Motor neuron (in vitro differentiated cells): Measurements from ENCODE around the gene CYP21A2. TPM values are rescaled to one million over a fixed set of nuclear protein-coding genes. Genes with fewer than 3 reads are reported as not detected.

Source experiments
- ATAC-seq, 8 experiments: fragments of 200-7000 bp; cut with Tn5 transposase; replicated peaks in 6 of 8; 2 replicates each; pipeline ENCODE4 v1.8.0; 2021; ENCODE audit warnings: mild to moderate bottlenecking in 8 of 8, moderate library complexity in 8 of 8
- H3K27ac ChIP-seq, 2 donors: fragments of 250-450 bp; sonication (Bioruptor Pico); 2 replicates each; pipeline ENCODE4 v1.9.0; 2021; ENCODE audit warnings: antibody characterized with exemption in 2 of 2, mild to moderate bottlenecking in 2 of 2, moderate library complexity in 1 of 2
- H3K4me1 ChIP-seq, 2 donors: fragments of 250-450 bp; sonication (Bioruptor Pico); replicated peaks in 1 of 2; 2 replicates each; pipeline ENCODE4 v1.6.1; 2021; ENCODE audit warnings: antibody characterized with exemption in 2 of 2, mild to moderate bottlenecking in 2 of 2, moderate library complexity in 1 of 2
- H3K4me3 ChIP-seq, 5 donors: fragments of 250-450 bp; sonication (Bioruptor Pico); 2 replicates each; pipeline ENCODE4 v1.9.0; 2021; ENCODE audit warnings: antibody characterized with exemption in 5 of 5, mild to moderate bottlenecking in 5 of 5, moderate library complexity in 4 of 5
- WGBS, 10 experiments: fragments of 450-650 bp; shearing (Covaris generic); methylation state at CpG; one replicate each; pipeline ENCODE4 v1.0.0; 2022; 5-methylcytosine and 5-hydroxymethylcytosine counted together
- in situ Hi-C, 9 experiments: fragments of 400-800 bp; cut with MboI; loops; one replicate each; pipeline ENCODE4 v1.15.0; 2021; ENCODE audit warnings: low sequenced_read_pairs in 9 of 9, low pct_unique_long_range_greater_than_20kb in 2 of 9; ENCODE audit not compliant: unreplicated experiment in 9 of 9
- total RNA-seq, 8 experiments: library from RNA; unstranded; fragments of 300-600 nt; gene quantifications; 2 replicates each; pipeline versions ENCODE4 v1.2.3 to v1.2.4, GENCODE V29; 2022

The CYP21A2 gene
- total RNA-seq, 8 experiments from 2014 or later, result 0.16 to 8.7 (median 0.77) TPM

DNA sequence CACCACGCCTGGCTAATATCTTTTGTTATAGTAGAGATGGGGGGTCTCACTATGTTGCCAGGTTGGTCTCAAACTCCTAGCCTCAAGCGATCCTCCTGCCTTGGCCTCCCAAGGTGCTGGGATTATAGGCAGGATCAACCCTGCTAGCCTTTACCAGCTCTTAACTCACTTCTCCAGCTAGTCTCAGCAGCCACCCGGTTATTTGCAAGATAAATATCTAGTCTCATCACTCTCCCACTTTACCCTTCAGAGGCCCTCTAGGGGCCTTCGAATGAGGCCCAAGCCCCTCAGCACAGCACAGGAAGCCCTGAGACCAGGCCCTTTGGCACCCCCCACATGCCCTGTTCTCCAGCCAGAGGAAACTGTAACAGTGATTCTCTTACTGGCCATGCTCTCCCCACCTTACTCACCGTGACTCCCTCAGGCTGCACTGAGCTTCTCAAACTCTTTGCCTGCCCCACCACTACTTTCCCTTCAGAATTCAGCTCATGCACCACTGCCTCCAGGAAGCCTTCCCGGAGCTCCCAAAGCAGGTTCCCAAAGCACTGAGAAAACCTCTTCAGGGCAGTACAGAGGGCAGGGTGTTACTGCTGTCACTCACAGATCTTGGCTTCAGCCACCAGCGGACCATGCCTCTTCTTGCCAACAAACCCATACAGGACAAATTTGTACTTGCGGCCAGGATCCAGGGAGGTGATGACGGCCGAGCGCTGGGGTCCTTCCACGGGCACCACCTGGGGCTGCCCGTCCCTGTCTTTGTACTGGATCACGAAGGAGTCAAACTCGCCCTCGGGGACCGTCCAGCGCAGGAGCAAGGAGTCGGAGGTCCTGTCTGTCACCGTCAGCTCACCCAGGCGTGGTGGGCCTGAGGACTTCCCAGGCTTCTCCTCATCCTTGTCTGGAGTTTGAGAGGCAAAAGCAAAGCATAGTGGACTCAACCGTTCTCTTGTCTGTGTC, 45.9 kb downstream of the CYP21A2 start:
- Histone ChIP-seq H3K27ac (no peak overlapping the region), H3K4me3 (no peak overlapping the region), H3K4me1 (no peaks in the 10 kb centered on the region)
- in situ Hi-C loops, result no loop called here
- WGBS, 10 experiments, result 43 to 100% (median 90%) methylated on average over 1 to 8 of the region's 22 CpGs; no CpG with 5 or more reads in 5 of the 10 experiments
- no peak for ATAC-seq

- Histone ChIP-seq H3K4me3 (no peak overlapping the region), H3K4me1 (no peaks in the 10 kb centered on the region), H3K27ac (no peak overlapping the region)
- WGBS, 10 experiments, result 83 to 86% methylated on average over 1 of the region's 2 CpGs; no CpG with 5 or more reads in 8 of the 10 experiments
- ATAC-seq, result no peak
- in situ Hi-C loops, result no loop called here
These were observed 46.6 kb downstream of the CYP21A2 start for GRCh38 chr6:32084780-32085179.

DNA sequence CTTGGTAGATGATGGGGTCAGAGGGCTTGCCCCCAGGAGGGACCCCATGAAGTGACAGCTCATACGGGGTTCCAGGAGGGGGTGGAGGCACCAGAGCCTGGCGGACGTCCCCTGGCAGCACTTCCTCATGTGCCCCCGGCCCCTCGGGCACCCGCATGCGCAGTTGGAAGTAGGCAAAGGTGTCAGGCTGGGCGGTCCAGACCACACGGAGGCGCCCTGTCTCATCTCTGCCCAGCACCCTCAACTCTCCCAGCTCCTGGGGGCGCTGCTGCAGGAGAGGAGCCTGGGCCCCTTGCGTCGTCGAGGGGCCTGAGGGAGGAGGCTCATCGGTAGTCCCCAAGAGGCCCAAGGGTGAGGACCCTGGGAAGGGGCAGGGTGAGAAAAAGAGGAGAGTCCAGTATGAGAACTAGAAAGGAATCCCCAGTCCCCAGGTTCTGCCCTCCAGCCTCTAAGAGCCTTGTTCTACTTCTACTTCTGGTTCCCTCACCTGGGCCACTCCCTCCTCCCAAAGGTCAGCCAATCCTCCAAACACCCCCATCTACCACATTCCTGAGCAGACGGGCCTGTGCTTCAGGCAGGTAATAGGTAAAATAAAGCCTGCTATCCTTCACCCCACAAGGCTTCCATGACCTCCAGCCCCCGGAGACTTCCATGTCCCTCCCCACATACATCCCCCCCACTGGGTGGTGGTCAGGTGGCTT, 47.7 kb downstream of the CYP21A2 start:
- H3K27ac ChIP-seq, result no peak overlapping the region
- H3K4me1 ChIP-seq, result no peaks in the 10 kb centered on the region
- H3K4me3 ChIP-seq, result no peak overlapping the region
- ATAC-seq, result no peak
- 72 to 100% (median 97%) methylated on average over 2 to 6 of the region's 17 CpGs; no CpG with 5 or more reads in 6 of the 10 experiments for WGBS, 10 experiments
- in situ Hi-C loops, result no loop called here

DNA sequence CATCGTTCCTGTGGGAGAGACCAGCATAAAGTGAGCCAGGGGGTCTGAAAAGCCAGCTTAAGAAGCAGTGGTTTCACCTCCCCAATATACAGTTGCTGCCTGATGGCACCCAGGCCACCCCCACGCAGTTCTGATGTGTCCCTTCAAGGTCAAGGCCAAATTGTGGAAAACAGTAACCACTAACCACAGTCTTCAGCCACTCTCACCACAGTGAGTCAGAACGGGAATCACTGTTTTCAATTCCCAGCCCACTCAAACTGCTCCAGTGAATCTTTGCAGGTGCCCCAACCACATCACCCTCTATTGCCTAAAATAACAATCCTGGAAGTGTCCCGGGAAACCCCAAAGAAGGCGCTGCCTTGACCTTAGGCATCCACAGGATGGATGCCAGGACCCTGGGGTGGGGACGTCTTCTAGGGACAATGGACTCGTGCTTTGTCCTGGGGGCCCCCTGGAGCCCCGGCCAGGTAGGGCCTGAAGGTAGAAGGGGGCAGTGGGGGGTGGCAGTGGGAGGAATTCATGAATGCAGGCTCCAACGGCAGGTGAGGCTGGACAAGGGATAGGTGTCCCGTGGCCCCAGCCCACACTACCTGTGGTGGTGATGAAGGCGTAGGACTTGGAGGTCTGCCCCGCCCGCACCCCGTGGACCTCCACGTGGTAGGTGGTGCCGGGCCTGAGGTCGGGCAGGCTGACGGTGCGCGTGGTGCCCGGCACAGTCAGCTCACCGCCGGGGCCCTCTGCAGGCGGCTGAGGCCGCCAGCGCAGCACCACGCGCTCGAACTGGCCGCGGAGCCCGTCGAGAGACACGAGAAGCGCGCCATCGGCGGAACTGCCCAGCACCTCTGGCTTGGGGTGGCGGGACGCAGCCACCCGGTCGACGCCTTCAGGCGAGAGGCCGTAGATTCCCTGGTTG, 48.7 kb downstream of the CYP21A2 start:
- H3K27ac ChIP-seq, result no peak overlapping the region
- 0 to 100% (median 82%) methylated on average over 1 to 5 of the region's 45 CpGs; no CpG with 5 or more reads in 2 of the 10 experiments for WGBS, 10 experiments
- peak in 3 of 8 experiments; percentile 6 to 25 (median 23) for ATAC-seq
- in situ Hi-C loops, result no loop called here
- H3K4me3 ChIP-seq, result no peak overlapping the region
- no peaks in the 10 kb centered on the region for H3K4me1 ChIP-seq

- no peaks in the 10 kb centered on the region for H3K4me1 ChIP-seq
- WGBS, 10 experiments, result 43 to 100% (median 70%) methylated on average over 1 to 5 of the region's 50 CpGs; no CpG with 5 or more reads in 5 of the 10 experiments
- no peak overlapping the region for H3K27ac ChIP-seq
- no peak overlapping the region for H3K4me3 ChIP-seq
- in situ Hi-C loops, result no loop called here
- ATAC-seq, result peak in 6 of 8 experiments; percentile 19 to 56 (median 46)
These were observed 49.6 kb downstream of the CYP21A2 start for GRCh38 chr6:32087574-32088486.

- 60 to 100% (median 90%) methylated on average over 1 to 4 of the region's 14 CpGs; no CpG with 5 or more reads in 5 of the 10 experiments for WGBS, 10 experiments
- in situ Hi-C loops, result no loop called here
These were observed 50.4 kb downstream of the CYP21A2 start for GRCh38 chr6:32088487-32089049.

GRCh38 chr6:32089082-32089828, 51.0 kb downstream of the CYP21A2 start:
- Histone ChIP-seq H3K4me1 (no peaks in the 10 kb centered on the region), H3K4me3 (no peak overlapping the region), H3K27ac (no peak overlapping the region)
- in situ Hi-C loops, result no loop called here
- WGBS, 10 experiments, result 60 to 100% (median 71%) methylated on average over 1 to 5 of the region's 10 CpGs; no CpG with 5 or more reads in 5 of the 10 experiments
- no peak for ATAC-seq

More at GRCh38 chr6:32088487-32089049, 50.4 kb downstream of the CYP21A2 start:
- Histone ChIP-seq H3K27ac (no peak overlapping the region), H3K4me1 (no peaks in the 10 kb centered on the region), H3K4me3 (no peak overlapping the region)
- ATAC-seq, result no peak

Other genes with a start within 250 kb of the CYP21A2 start
- 100 to 1,000 TPM in 2 of 8 experiments, 10 to 100 TPM in 6; 26.4 to 135 (median 52.7) TPM for gene VARS1, start 242.7 kb upstream of the CYP21A2 start, total RNA-seq
- 10 to 100 TPM; 34.8 to 79.8 (median 47.1) TPM for gene LSM2, start 231.4 kb upstream of the CYP21A2 start, total RNA-seq
- gene HSPA1L, start 223.1 kb upstream of the CYP21A2 start, total RNA-seq, result 1 to 10 TPM; 1.0 to 4.3 (median 3.1) TPM
- 100 to 1,000 TPM in 2 of 8 experiments, 10 to 100 TPM in 6; 29.3 to 514 (median 92.4) TPM for gene HSPA1A, start 222.9 kb upstream of the CYP21A2 start, total RNA-seq
- 100 to 1,000 TPM in 6 of 8 experiments, 10 to 100 TPM in 2; 68.6 to 489 (median 130) TPM for gene HSPA1B, start 210.7 kb upstream of the CYP21A2 start, total RNA-seq
- gene NEU1, start 175.6 kb upstream of the CYP21A2 start, total RNA-seq, result 100 to 1,000 TPM in 1 of 8 experiments, 10 to 100 TPM in 7; 22.8 to 106 (median 36.2) TPM
- gene SLC44A4, start 159.4 kb upstream of the CYP21A2 start, total RNA-seq, result 1 to 10 TPM in 2 of 8 experiments, under 1 TPM in 5, not detected in 1; 0.07 to 1.0 (median 0.41) TPM
- 100 to 1,000 TPM in 1 of 8 experiments, 10 to 100 TPM in 7; 19.9 to 112 (median 60.3) TPM for gene EHMT2, start 140.7 kb upstream of the CYP21A2 start, total RNA-seq
- 10 to 100 TPM in 6 of 8 experiments, 1 to 10 TPM in 2; 1.9 to 34.9 (median 15.9) TPM for gene ZBTB12, start 136.3 kb upstream of the CYP21A2 start, total RNA-seq
- 10 to 100 TPM in 1 of 8 experiments, 1 to 10 TPM in 6, under 1 TPM in 1; 0.67 to 55.1 (median 1.8) TPM for gene C2, start 110.7 kb upstream of the CYP21A2 start, total RNA-seq
- gene CFB, start 92.3 kb upstream of the CYP21A2 start, total RNA-seq, result 100 to 1,000 TPM in 1 of 8 experiments, 10 to 100 TPM in 3, 1 to 10 TPM in 4; 2.3 to 300 (median 12.7) TPM
- gene NELFE, start 79.4 kb upstream of the CYP21A2 start, total RNA-seq, result 10 to 100 TPM; 50.3 to 91.1 (median 72.3) TPM
- 10 to 100 TPM; 30.6 to 68.4 (median 52.9) TPM for gene SKIC2, start 79.2 kb upstream of the CYP21A2 start, total RNA-seq
- 10 to 100 TPM; 15.3 to 26.9 (median 22.9) TPM for gene DXO, start 66.3 kb upstream of the CYP21A2 start, total RNA-seq
- gene C4A, start 56.4 kb upstream of the CYP21A2 start, total RNA-seq, result 100 to 1,000 TPM in 1 of 8 experiments, 10 to 100 TPM in 4, 1 to 10 TPM in 3; 3.1 to 631 (median 17.1) TPM
- 100 to 1,000 TPM in 1 of 8 experiments, 10 to 100 TPM in 4, 1 to 10 TPM in 3; 2.5 to 575 (median 14.2) TPM for gene C4B, start 23.6 kb upstream of the CYP21A2 start, total RNA-seq
- 10 to 100 TPM in 2 of 8 experiments, 1 to 10 TPM in 5, under 1 TPM in 1; 0.81 to 84.8 (median 3.1) TPM for gene TNXB, start 70.9 kb downstream of the CYP21A2 start, total RNA-seq
- 10 to 100 TPM; 25.6 to 59.0 (median 45.1) TPM for gene ATF6B, start 89.8 kb downstream of the CYP21A2 start, total RNA-seq
- 10 to 100 TPM in 1 of 8 experiments, 1 to 10 TPM in 7; 4.4 to 11.9 (median 6.4) TPM for gene FKBPL, start 91.9 kb downstream of the CYP21A2 start, total RNA-seq
- 1 to 10 TPM in 4 of 8 experiments, under 1 TPM in 4; 0.50 to 2.9 (median 1.1) TPM for gene PRRT1, start 113.5 kb downstream of the CYP21A2 start, total RNA-seq
- 10 to 100 TPM; 18.9 to 41.5 (median 30.9) TPM for gene PPT2, start 115.7 kb downstream of the CYP21A2 start, total RNA-seq
- 10 to 100 TPM in 4 of 8 experiments, 1 to 10 TPM in 4; 5.6 to 23.9 (median 9.9) TPM for gene EGFL8, start 126.2 kb downstream of the CYP21A2 start, total RNA-seq
- gene AGPAT1, start 137.7 kb downstream of the CYP21A2 start, total RNA-seq, result 10 to 100 TPM; 44.5 to 84.4 (median 67.4) TPM
- 100 to 1,000 TPM in 4 of 8 experiments, 10 to 100 TPM in 4; 40.1 to 152 (median 98.5) TPM for gene RNF5, start 140.0 kb downstream of the CYP21A2 start, total RNA-seq
- gene AGER, start 145.8 kb downstream of the CYP21A2 start, total RNA-seq, result 10 to 100 TPM in 1 of 8 experiments, 1 to 10 TPM in 7; 1.4 to 11.8 (median 5.3) TPM
- gene PBX2, start 151.8 kb downstream of the CYP21A2 start, total RNA-seq, result 10 to 100 TPM; 25.9 to 78.8 (median 48.0) TPM
- gene GPSM3, start 154.2 kb downstream of the CYP21A2 start, total RNA-seq, result 1 to 10 TPM in 7 of 8 experiments, under 1 TPM in 1; 0.60 to 7.7 (median 1.4) TPM
- 1 to 10 TPM; 1.3 to 6.7 (median 4.5) TPM for gene NOTCH4, start 185.7 kb downstream of the CYP21A2 start, total RNA-seq